A549 (cell line): ENCODE data around the gene ZNF860. TPM values are rescaled to one million over a fixed set of nuclear protein-coding genes. Genes with fewer than 3 reads are reported as not detected.

Experiments
- ATAC-seq, 2 experiments: fragments of 200-7000 bp in 1 of 2; fragments of >200 bp in 1 of 2; cut with Nextera tagmentation in 1 of 2; cut with Tn5 transposase in 1 of 2; 3 replicates each; pipeline versions ENCODE4 v1.8.0 to v1.9.1; 2018 to 2020; ENCODE audit warnings: mild to moderate bottlenecking in 1 of 2, moderate library complexity in 1 of 2
- CTCF ChIA-PET: fragments of 300-600 bp; sonication (Branson Sonifier 250); formaldehyde crosslinking; extraction: SDS; loops from one replicate; lab custom pipeline; 2021; ENCODE audit warnings: antibody characterized with exemption, inconsistent platforms; lab: Yijun Ruan, JAX
- POLR2A ChIA-PET: fragments of 350-600 bp; formaldehyde crosslinking; extraction: SDS; loops from one replicate; lab custom pipeline; 2021; ENCODE audit warnings: antibody characterized with exemption, inconsistent platforms; lab: Yijun Ruan, JAX
- DNase-seq, 2 experiments: peaks; one replicate each; pipeline versions ENCODE4 v3.0.0 to v3.0.0-alpha.2; 2011 to 2016; ENCODE audit warnings: low read depth in 1 of 2, low spot score in 1 of 2
- FAIRE-seq: peaks from 2 replicates; lab custom pipeline; 2011; peaks lifted over from hg19 to GRCh38; lab: Jason Lieb, UNC
- H3K27ac ChIP-seq, 2 experiments: fragments of >200 bp; sonication (Bioruptor Twin); formaldehyde crosslinking; 3 replicates each; pipeline ENCODE4 v1.5.1; 2016 to 2017
- H3K4me1 ChIP-seq: fragments of >200 bp; sonication (Bioruptor Twin); formaldehyde crosslinking; 3 replicates; pipeline ENCODE4 v1.6.1; 2016
- H3K4me2 ChIP-seq: fragments of >200 bp; sonication (Bioruptor Twin); formaldehyde crosslinking; 3 replicates; pipeline ENCODE4 v1.6.1; 2016
- H3K4me3 ChIP-seq: fragments of >200 bp; sonication (Bioruptor Twin); formaldehyde crosslinking; 3 replicates; pipeline ENCODE4 v1.5.1; 2016
- H3K9me3 ChIP-seq: fragments of >200 bp; sonication (Bioruptor Twin); formaldehyde crosslinking; 3 replicates; pipeline ENCODE4 v1.6.1; 2016
- ATOH8 ChIP-seq: fragments of 250-450 bp; sonication (Bioruptor Pico); IDR thresholded peaks from 2 replicates; pipeline ENCODE4 v1.5.0; 2020; ENCODE audit warnings: low read depth, mild to moderate bottlenecking, moderate library complexity
- BCL3 ChIP-seq: fragments of >200 bp; sonication (Bioruptor Twin); formaldehyde crosslinking; IDR thresholded peaks from 3 replicates; pipeline ENCODE4 v1.6.1; 2016
- BHLHE40 ChIP-seq: IDR thresholded peaks from 2 replicates; pipeline ENCODE4 v1.6.1; 2012; ENCODE audit warnings: low read depth, low read length, inconsistent platforms
- CBX8 ChIP-seq: fragments of 200-600 bp; sonication (generic); IDR thresholded peaks from 2 replicates; pipeline ENCODE4 v1.6.1; 2016
- CEBPB ChIP-seq, 2 experiments: fragments of >200 bp in 1 of 2; sonication (Bioruptor Twin) in 1 of 2; formaldehyde crosslinking in 1 of 2; IDR thresholded peaks; 2 replicates each; pipeline ENCODE4 v1.6.1; 2012 to 2016
- CHD4 ChIP-seq: fragments of 200-600 bp; sonication (generic); IDR thresholded peaks from 2 replicates; pipeline ENCODE4 v1.6.1; 2016; ENCODE audit warnings: antibody characterized with exemption, mild to moderate bottlenecking, borderline replicate concordance
- EHF ChIP-seq: fragments of 250-450 bp; sonication (Bioruptor Pico); IDR thresholded peaks from 2 replicates; pipeline ENCODE4 v1.5.0; 2020; ENCODE audit warnings: mild to moderate bottlenecking
- EHMT2 ChIP-seq: fragments of 200-600 bp; sonication (generic); IDR thresholded peaks from 2 replicates; pipeline ENCODE4 v1.6.1; 2016; ENCODE audit warnings: antibody characterized with exemption, low read depth, mild to moderate bottlenecking, moderate library complexity
- ELK1 ChIP-seq: fragments of 150-350 bp; IDR thresholded peaks from 2 replicates; pipeline ENCODE4 v1.6.1; 2014; ENCODE audit warnings: low read depth, mild to moderate bottlenecking, low read length
- FOSL2 ChIP-seq, 2 experiments: fragments of 450-650 bp in 1 of 2; fragments of >200 bp in 1 of 2; sonication (Bioruptor Twin) in 1 of 2; formaldehyde crosslinking; IDR thresholded peaks; 2 replicates each; pipeline versions ENCODE4 v1.5.0 to v1.6.1; 2016 to 2020; ENCODE audit warnings: mild to moderate bottlenecking in 1 of 2, moderate library complexity in 1 of 2
- GATA3 ChIP-seq: IDR thresholded peaks from 2 replicates; pipeline ENCODE4 v1.6.1; 2012; ENCODE audit warnings: borderline replicate concordance
- HES2 ChIP-seq: fragments of >200 bp; sonication (Bioruptor Twin); formaldehyde crosslinking; IDR thresholded peaks from 2 replicates; pipeline ENCODE4 v1.6.1; 2016
- HEYL ChIP-seq: fragments of 250-450 bp; sonication (Bioruptor Pico); IDR thresholded peaks from 2 replicates; pipeline ENCODE4 v1.8.0; 2021; ENCODE audit warnings: mild to moderate bottlenecking, moderate library complexity
- HOXB5 ChIP-seq: fragments of 250-450 bp; sonication (Bioruptor Pico); IDR thresholded peaks from 2 replicates; pipeline ENCODE4 v1.5.0; 2020; ENCODE audit warnings: mild to moderate bottlenecking, moderate library complexity
- NFE2L2 ChIP-seq: fragments of 150-350 bp; conservative IDR thresholded peaks from 2 replicates; pipeline ENCODE4 v1.6.1; 2014; ENCODE audit warnings: low read length
- NPAS2 ChIP-seq: fragments of 250-450 bp; sonication (Bioruptor Pico); IDR thresholded peaks from 2 replicates; pipeline ENCODE4 v1.8.0; 2022; ENCODE audit warnings: mild to moderate bottlenecking, moderate library complexity, borderline replicate concordance
- PHF8 ChIP-seq: fragments of 200-600 bp; sonication (generic); IDR thresholded peaks from 2 replicates; pipeline ENCODE4 v1.6.1; 2016; ENCODE audit warnings: low read depth, mild to moderate bottlenecking, antibody characterized with exemption, moderate library complexity, borderline replicate concordance
- POLR2AphosphoS2 ChIP-seq: conservative IDR thresholded peaks from 2 replicates; pipeline ENCODE4 v1.6.1; 2012; ENCODE audit warnings: low read length, improper control_type of control experiment, inconsistent platforms
- RCOR1 ChIP-seq: fragments of 150-350 bp; IDR thresholded peaks from 2 replicates; pipeline ENCODE4 v1.6.1; 2014; ENCODE audit warnings: antibody characterized with exemption, low read length, low read depth
- REST ChIP-seq: fragments of 200-600 bp; sonication (generic); IDR thresholded peaks from 2 replicates; pipeline ENCODE4 v1.6.1; 2016; ENCODE audit warnings: antibody characterized with exemption, mild to moderate bottlenecking, moderate library complexity
- SMC3 ChIP-seq: fragments of >200 bp; sonication (Bioruptor Twin); formaldehyde crosslinking; IDR thresholded peaks from 3 replicates; pipeline ENCODE4 v1.6.1; 2018; ENCODE audit warnings: inconsistent platforms
- SREBF2 ChIP-seq: fragments of 450-650 bp; IDR thresholded peaks from 2 replicates; pipeline ENCODE4 v1.6.1; 2014; ENCODE audit warnings: mild to moderate bottlenecking, moderate library complexity
- ZFP36 ChIP-seq: fragments of 450-650 bp; IDR thresholded peaks from 2 replicates; pipeline ENCODE4 v1.6.1; 2014; ENCODE audit warnings: borderline replicate concordance; ENCODE audit not compliant: partially characterized antibody
- ZSCAN20 ChIP-seq: fragments of 250-450 bp; sonication (Bioruptor Pico); IDR thresholded peaks from 2 replicates; pipeline ENCODE4 v1.8.0; 2022; ENCODE audit warnings: mild to moderate bottlenecking, moderate library complexity
- whole genome bisulfite sequencing: methylation state at CpG from one replicate; pipeline ENCODE4 v1.1.6; 2017; ENCODE audit errors: missing lambda C conversion rate; 5-methylcytosine and 5-hydroxymethylcytosine counted together
- polyA plus RNA-seq, 4 experiments: library from polyadenylated mRNA; depleted of rRNA in 3 of 4; stranded (reverse); fragments of >200 nt; fragmentation: RNase III in 1 of 4; extraction: RNeasy Plus Mini Kit Qiagen cat#74134 plus additional on column Dnase treatment in 1 of 4; gene quantifications; 2 replicates in 3 of 4; 3 replicates in 1 of 4; pipeline ENCODE4 v1.2.3, GENCODE V29; 2011 to 2017

The ZNF860 gene
- polyA plus RNA-seq, 2 of the 4 experiments (the other 2 are of a cell fraction): 1.3 to 2.4 TPM

GRCh38 chr3:32026593-32026992 lies 45.0 kb downstream of the ZNF860 start:
- CTCF ChIA-PET: interaction anchor here (0.6 kb wide), 1 partner anchor 335 kb away, joined by 3 read pairs; no protein-coding TSS in a partner anchor

GRCh38 chr3:32037932-32038267 lies 56.4 kb downstream of the ZNF860 start:
- no peak overlapping the region; a peak in 1 of 6 replicates for H3K27ac ChIP-seq
- H3K9me3 ChIP-seq: no peaks in the 10 kb centered on the region
- TF ChIP-seq HOXB5 (CRISPR knock-in tag): no peak
- no peak for TF ChIP-seq RCOR1
- no peak for TF ChIP-seq ELK1
- no peak for TF ChIP-seq ZFP36
- no peak for TF ChIP-seq CHD4
- TF ChIP-seq NPAS2: no peak
- TF ChIP-seq BCL3: no peak
- TF ChIP-seq FOSL2 (IDR thresholded peaks at IDR 0.05): no peak
- TF ChIP-seq FOSL2 (CRISPR knock-in tag; IDR thresholded peaks at IDR 0.05): no peak
- no peak for TF ChIP-seq HES2
- TF ChIP-seq EHF (CRISPR knock-in tag): no peak
- no peak for TF ChIP-seq SREBF2
- no peak for TF ChIP-seq SMC3
- TF ChIP-seq REST: no peak
- H3K4me1 ChIP-seq: no peaks in the 10 kb centered on the region
- ATAC-seq (no peak), DNase-seq (no peak), FAIRE-seq (no peak)
- ChIA-PET CTCF (interaction anchor here (2.5 kb wide), 1 partner anchor 19 kb away, joined by 11 read pairs; no protein-coding TSS in a partner anchor), POLR2A (no interaction called here)
- H3K4me2 ChIP-seq: no peak overlapping the region
- WGBS: 87% methylated on average over 3 of the region's 3 CpGs
- H3K4me3 ChIP-seq: no peak overlapping the region

More at GRCh38 chr3:32026593-32026992, 45.0 kb downstream of the ZNF860 start:
- WGBS: 86% methylated on average over 6 of the region's 6 CpGs
- no peak overlapping the region for H3K4me3 ChIP-seq
- no peak overlapping the region for H3K27ac ChIP-seq
- ATAC-seq (no peak), FAIRE-seq (no peak), DNase-seq (no peak)
- H3K9me3 ChIP-seq: no peaks in the 10 kb centered on the region
- no peaks in the 10 kb centered on the region for H3K4me1 ChIP-seq
- TF ChIP-seq ZSCAN20 (no peak), ATOH8 (CRISPR knock-in tag) (no peak), CBX8 (no peak), HES2 (no peak), GATA3 (no peak), HEYL (CRISPR knock-in tag) (no peak), BHLHE40 (no peak), NFE2L2 (no peak), CEBPB (IDR thresholded peaks at IDR 0.05) (no peak), SMC3 (no peak), PHF8 (no peak), POLR2AphosphoS2 (no peak), EHMT2 (no peak)
- POLR2A ChIA-PET: interaction anchor here (0.6 kb wide), 1 partner anchor 8 kb away, joined by 3 read pairs; no protein-coding TSS in a partner anchor
- no peak overlapping the region for H3K4me2 ChIP-seq
